HUDEP-2 (cell line): Measurements from ENCODE around the gene STK39.

Source experiments
- DNase-seq, 76 experiments: peaks; one replicate each; lab custom pipeline; 2025; ENCODE audit not compliant: unreplicated experiment in 76 of 76; lab: John Stamatoyannopoulos, UW

The STK39 gene

GRCh38 chr2:168210895-168211570 lies 36.4 kb downstream of the STK39 start:
- no peak for DNase-seq

GRCh38 chr2:168210216-168210894 lies 37.0 kb downstream of the STK39 start:
- DNase-seq = no peak

- DNase-seq = peak in 3 of 76 experiments; percentile 0 to 2 (median 1)
These were observed 38.7 kb downstream of the STK39 start for GRCh38 chr2:168208652-168209051.

GRCh38 chr2:168207851-168208250 lies 39.5 kb downstream of the STK39 start:
- DNase-seq = no peak

GRCh38 chr2:168203762-168204693 lies 43.4 kb downstream of the STK39 start:
- DNase-seq = no peak

GRCh38 chr2:168201584-168202116 lies 45.7 kb downstream of the STK39 start:
- DNase-seq = no peak

- DNase-seq = no peak
These were observed 46.3 kb downstream of the STK39 start for GRCh38 chr2:168200930-168201583.

GRCh38 chr2:168198476-168199207 lies 48.8 kb downstream of the STK39 start:
- no peak for DNase-seq

- DNase-seq = no peak
These were observed 50.6 kb downstream of the STK39 start for GRCh38 chr2:168196764-168197180.

- no peak for DNase-seq
These were observed 52.4 kb downstream of the STK39 start for GRCh38 chr2:168194784-168195522.

- DNase-seq = no peak
These were observed 54.4 kb downstream of the STK39 start for GRCh38 chr2:168192839-168193616.

GRCh38 chr2:168191955-168192785 lies 55.2 kb downstream of the STK39 start:
- DNase-seq = no peak

- DNase-seq = no peak
These were observed 56.6 kb downstream of the STK39 start for GRCh38 chr2:168190590-168191336.

- DNase-seq = no peak
These were observed 57.4 kb downstream of the STK39 start for GRCh38 chr2:168189835-168190569.

GRCh38 chr2:168188002-168188401 lies 59.4 kb downstream of the STK39 start:
- DNase-seq = no peak

- DNase-seq = no peak
These were observed 60.9 kb downstream of the STK39 start for GRCh38 chr2:168186452-168186851.
